ENCODE measurements around the gene LCE1A. TPM values are rescaled to one million over a fixed set of nuclear protein-coding genes. Genes with fewer than 3 reads are reported as not detected.

LCE1A gene
- polyA plus RNA-seq, 3 donors: not detected

DNA sequence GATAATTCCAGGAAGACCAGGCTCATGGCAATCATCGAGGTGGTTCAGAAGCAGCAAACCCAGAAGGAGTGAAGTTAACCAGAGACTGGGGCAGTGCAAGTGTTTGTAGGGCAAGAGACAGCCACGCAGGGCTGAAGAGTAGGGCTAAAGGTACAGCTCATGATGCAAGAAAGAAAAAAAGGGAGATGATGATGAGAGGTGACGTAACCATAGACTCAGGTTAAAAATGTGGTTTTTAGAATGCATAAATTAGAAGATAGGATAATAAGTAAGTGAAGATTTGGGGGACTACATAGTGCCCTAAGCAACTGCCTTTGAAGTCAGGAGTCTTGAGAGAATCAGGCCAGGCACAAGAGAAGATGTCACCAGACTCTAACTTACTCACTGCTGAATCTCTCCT, 32.9 kb downstream of the LCE1A start:
- Histone ChIP-seq H3K9me3 (replicated peaks in 1 of 2; ENCODE audit: control insufficient read depth in 1 of 2, insufficient read depth in 1 of 2, low read length in 2 of 2) (no peaks in the 10 kb centered on the region), H3K4me1 (ENCODE audit: control insufficient read depth in 1 of 2, insufficient read depth in 2 of 2, low read length in 2 of 2) (no peaks in the 10 kb centered on the region), H3K9ac (ENCODE audit: insufficient read depth, low read length, poor library complexity, severe bottlenecking) (no peak overlapping the region), H4K20me1 (ENCODE audit: insufficient read depth, low read length) (no peaks in the 10 kb centered on the region), H3K79me2 (ENCODE audit: insufficient read depth, low read length) (no peaks in the 10 kb centered on the region), H3K4me2 (replicated peaks; ENCODE audit: extremely low read depth, low read length, poor library complexity, severe bottlenecking) (no peak overlapping the region), H2AFZ (ENCODE audit: insufficient read depth, low read depth, low read length, poor library complexity, severe bottlenecking) (no peak overlapping the region), H3K36me3 (replicated peaks in 1 of 2; ENCODE audit: control insufficient read depth in 1 of 2, insufficient read depth in 2 of 2, low read length in 2 of 2) (no peaks in the 10 kb centered on the region), H3K27me3 (ENCODE audit: control insufficient read depth in 2 of 2, insufficient read depth in 2 of 2, low read length in 2 of 2) (peaks cover 0 to 2% of the 10 kb centered on the region in 2 donors), H3K27ac (ENCODE audit: low read depth in 1 of 2, low read length in 2 of 2) (no peak overlapping the region), H3K4me3 (replicated peaks in 1 of 3; ENCODE audit: low read depth in 2 of 3, low read length in 3 of 3) (no peak overlapping the region)
- intact Hi-C loops (cut with micrococcal nuclease): no loop called here
- Mint-ChIP-seq H3K27me3 (ENCODE audit: low read depth in 3 of 3) (peaks cover 0 to 6% (median 1%) of the 10 kb centered on the region in 3 donors), H3K27ac (no peak overlapping the region), H3K4me3 (no peak overlapping the region), H3K36me3 (no peaks in the 10 kb centered on the region), H3K9me3 (peaks cover 0 to 4% (median 0%) of the 10 kb centered on the region in 7 donors), H3K4me1 (no peaks in the 10 kb centered on the region)
- TF ChIP-seq, protein P1, sequence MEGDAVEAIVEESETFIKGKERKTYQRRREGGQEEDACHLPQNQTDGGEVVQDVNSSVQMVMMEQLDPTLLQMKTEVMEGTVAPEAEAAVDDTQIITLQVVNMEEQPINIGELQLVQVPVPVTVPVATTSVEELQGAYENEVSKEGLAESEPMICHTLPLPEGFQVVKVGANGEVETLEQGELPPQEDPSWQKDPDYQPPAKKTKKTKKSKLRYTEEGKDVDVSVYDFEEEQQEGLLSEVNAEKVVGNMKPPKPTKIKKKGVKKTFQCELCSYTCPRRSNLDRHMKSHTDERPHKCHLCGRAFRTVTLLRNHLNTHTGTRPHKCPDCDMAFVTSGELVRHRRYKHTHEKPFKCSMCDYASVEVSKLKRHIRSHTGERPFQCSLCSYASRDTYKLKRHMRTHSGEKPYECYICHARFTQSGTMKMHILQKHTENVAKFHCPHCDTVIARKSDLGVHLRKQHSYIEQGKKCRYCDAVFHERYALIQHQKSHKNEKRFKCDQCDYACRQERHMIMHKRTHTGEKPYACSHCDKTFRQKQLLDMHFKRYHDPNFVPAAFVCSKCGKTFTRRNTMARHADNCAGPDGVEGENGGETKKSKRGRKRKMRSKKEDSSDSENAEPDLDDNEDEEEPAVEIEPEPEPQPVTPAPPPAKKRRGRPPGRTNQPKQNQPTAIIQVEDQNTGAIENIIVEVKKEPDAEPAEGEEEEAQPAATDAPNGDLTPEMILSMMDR (IDR thresholded peaks at IDR 0.05): no peak
- WGBS (ENCODE audit: insufficient coverage): 87% methylated on average over 2 of the region's 3 CpGs
- DNase-seq: no peak

- Histone ChIP-seq H4K20me1 (ENCODE audit: insufficient read depth, low read length) (no peaks in the 10 kb centered on the region), H3K4me3 (replicated peaks in 1 of 3; ENCODE audit: low read depth in 2 of 3, low read length in 3 of 3) (no peak overlapping the region), H3K4me1 (ENCODE audit: control insufficient read depth in 1 of 2, insufficient read depth in 2 of 2, low read length in 2 of 2) (no peaks in the 10 kb centered on the region), H3K9ac (ENCODE audit: insufficient read depth, low read length, poor library complexity, severe bottlenecking) (no peak overlapping the region), H3K36me3 (replicated peaks in 1 of 2; ENCODE audit: control insufficient read depth in 1 of 2, insufficient read depth in 2 of 2, low read length in 2 of 2) (no peaks in the 10 kb centered on the region), H2AFZ (ENCODE audit: insufficient read depth, low read depth, low read length, poor library complexity, severe bottlenecking) (no peak overlapping the region), H3K27me3 (ENCODE audit: control insufficient read depth in 2 of 2, insufficient read depth in 2 of 2, low read length in 2 of 2) (peaks cover 0 to 2% of the 10 kb centered on the region in 2 donors), H3K4me2 (replicated peaks; ENCODE audit: extremely low read depth, low read length, poor library complexity, severe bottlenecking) (no peak overlapping the region), H3K9me3 (replicated peaks in 1 of 2; ENCODE audit: control insufficient read depth in 1 of 2, insufficient read depth in 1 of 2, low read length in 2 of 2) (no peaks in the 10 kb centered on the region), H3K27ac (ENCODE audit: low read depth in 1 of 2, low read length in 2 of 2) (no peak overlapping the region), H3K79me2 (ENCODE audit: insufficient read depth, low read length) (no peaks in the 10 kb centered on the region)
- no CpG with 5 or more reads among the region's 4 CpGs for WGBS (ENCODE audit: insufficient coverage)
- Mint-ChIP-seq H3K27ac (no peak overlapping the region), H3K4me1 (no peaks in the 10 kb centered on the region), H3K4me3 (no peak overlapping the region), H3K9me3 (peaks cover 0 to 4% (median 0%) of the 10 kb centered on the region in 7 donors), H3K27me3 (ENCODE audit: low read depth in 3 of 3) (peaks cover 0 to 6% (median 1%) of the 10 kb centered on the region in 3 donors), H3K36me3 (no peaks in the 10 kb centered on the region)
- intact Hi-C loops (cut with micrococcal nuclease): no loop called here
- TF ChIP-seq, protein P1 (IDR thresholded peaks at IDR 0.05): no peak
- no peak for DNase-seq
These were observed 34.1 kb downstream of the LCE1A start for GRCh38 chr1:152861374-152861773.

All from CD14-positive monocyte (primary cell).